Kidney epithelial cell (primary cell): ENCODE data around the gene ITPRID2. TPM values are rescaled to one million over a fixed set of nuclear protein-coding genes. Genes with fewer than 3 reads are reported as not detected.
A peak's percentile ranks its signal among the peaks of the same experiment; 100 is the strongest.
"Not testable (repeated sequence)": the region's sequence is repeated elsewhere in the genome, so short reads cannot be mapped to it uniquely, and the experiment has no call there.

ENCODE experiments used
- DNase-seq: peaks from one replicate; pipeline ENCODE4 v3.0.0-alpha.2; 2010; ENCODE audit warnings: low read depth
- H3K27me3 ChIP-seq: 2 replicates; pipeline ENCODE4 v1.6.0; 2011; ENCODE audit warnings: low read length; ENCODE audit not compliant: control insufficient read depth, insufficient read depth
- H3K36me3 ChIP-seq: 2 replicates; pipeline ENCODE4 v1.5.1; 2011; ENCODE audit warnings: low read length; ENCODE audit not compliant: control insufficient read depth, insufficient read depth
- H3K4me3 ChIP-seq: 2 replicates; pipeline ENCODE4 v1.5.1; 2011; ENCODE audit warnings: low read depth, mild to moderate bottlenecking, control low read depth, low read length
- CTCF ChIP-seq: IDR thresholded peaks from 2 replicates; pipeline ENCODE4 v1.5.1; 2011; ENCODE audit warnings: mild to moderate bottlenecking, moderate library complexity, low read length, control low read depth, inconsistent platforms; ENCODE audit not compliant: insufficient read depth, poor library complexity, severe bottlenecking
- total RNA-seq: library from RNA; depleted of rRNA; stranded (reverse); fragments of >200 nt; gene quantifications from 2 replicates; pipeline ENCODE4 v1.2.3, GENCODE V29; 2015

ITPRID2 gene
- total RNA-seq, 1 donor from 2014 or later: 60.2 TPM

GRCh38 chr2:181952404-181953226 is 61.1 kb downstream of the ITPRID2 start:
- Histone ChIP-seq H3K36me3 (no peaks in the 10 kb centered on the region), H3K4me3 (no peak overlapping the region), H3K27me3 (no peaks in the 10 kb centered on the region)
- DNase-seq: no peak
- TF ChIP-seq CTCF: no peak

GRCh38 chr2:181953881-181954537 is 62.5 kb downstream of the ITPRID2 start:
- Histone ChIP-seq H3K4me3 (peak overlapping the region; percentile 30), H3K36me3 (no peaks in the 10 kb centered on the region), H3K27me3 (no peaks in the 10 kb centered on the region)
- DNase-seq: no peak
- peak; percentile 73 for TF ChIP-seq CTCF

- no peak for DNase-seq
- no peak for TF ChIP-seq CTCF
- no peaks in the 10 kb centered on the region for H3K27me3 ChIP-seq
- no peaks in the 10 kb centered on the region for H3K36me3 ChIP-seq
- peak overlapping the region; percentile 30 for H3K4me3 ChIP-seq
Observed at GRCh38 chr2:181954538-181954883, 63.0 kb downstream of the ITPRID2 start.

- no peak for DNase-seq
- Histone ChIP-seq H3K36me3 (no peaks in the 10 kb centered on the region), H3K27me3 (no peaks in the 10 kb centered on the region), H3K4me3 (no peak overlapping the region)
- TF ChIP-seq CTCF: no peak
Observed at GRCh38 chr2:181955010-181955409, 63.5 kb downstream of the ITPRID2 start.

- H3K36me3 ChIP-seq: not testable (repeated sequence)
Observed at GRCh38 chr2:181955866-181956265, 64.3 kb downstream of the ITPRID2 start.

GRCh38 chr2:181957668-181958067 is 66.1 kb downstream of the ITPRID2 start:
- Histone ChIP-seq H3K27me3 (no peaks in the 10 kb centered on the region), H3K36me3 (no peaks in the 10 kb centered on the region), H3K4me3 (no peak overlapping the region)
- DNase-seq: no peak
- no peak for TF ChIP-seq CTCF

More at GRCh38 chr2:181955866-181956265, 64.3 kb downstream of the ITPRID2 start:
- not testable (repeated sequence) for DNase-seq, H3K27me3 ChIP-seq, H3K4me3 ChIP-seq
